Rectal smooth muscle tissue (tissue), 1 donor: ENCODE data around the gene PAK5.

Source experiments
- H3K27ac ChIP-seq: one replicate; pipeline ENCODE4 v1.7.0; 2013; ENCODE audit warnings: low read depth, low read length, inconsistent platforms
- H3K27me3 ChIP-seq: one replicate; pipeline ENCODE4 v1.7.0; 2013; ENCODE audit warnings: low read length; ENCODE audit not compliant: control insufficient read depth, insufficient read depth
- H3K36me3 ChIP-seq: one replicate; pipeline ENCODE4 v1.7.0; 2013; ENCODE audit warnings: low read length; ENCODE audit not compliant: control insufficient read depth, insufficient read depth
- H3K4me1 ChIP-seq: one replicate; pipeline ENCODE4 v1.7.0; 2013; ENCODE audit warnings: low read length; ENCODE audit not compliant: control insufficient read depth, insufficient read depth
- H3K4me3 ChIP-seq: one replicate; pipeline ENCODE4 v1.7.0; 2013; ENCODE audit warnings: low read length
- H3K9ac ChIP-seq: one replicate; pipeline ENCODE4 v1.7.0; 2013; ENCODE audit warnings: low read length

Gene PAK5

DNA sequence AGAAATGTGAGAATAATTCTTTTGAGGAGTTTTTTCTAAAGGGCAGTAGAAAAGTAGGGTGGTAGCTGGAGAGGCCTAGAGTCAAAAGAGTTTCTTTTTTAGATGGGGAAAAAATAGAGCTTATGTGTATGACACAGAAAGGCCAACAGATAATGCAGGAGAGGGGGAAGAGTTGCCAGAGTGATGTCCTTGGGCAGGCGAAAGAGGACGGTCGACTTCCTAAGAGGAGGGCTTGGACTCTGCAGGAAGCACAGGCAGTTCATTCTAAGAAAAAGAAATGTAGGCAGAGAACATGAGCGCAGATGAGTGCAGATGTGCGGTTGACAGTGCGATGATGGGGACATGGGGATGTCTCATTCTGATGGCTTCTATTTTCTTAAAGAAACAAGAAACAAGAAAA is 68.9 kb downstream of the PAK5 start:
- Histone ChIP-seq H3K27ac (no peak overlapping the region), H3K36me3 (no peaks in the 10 kb centered on the region)

DNA sequence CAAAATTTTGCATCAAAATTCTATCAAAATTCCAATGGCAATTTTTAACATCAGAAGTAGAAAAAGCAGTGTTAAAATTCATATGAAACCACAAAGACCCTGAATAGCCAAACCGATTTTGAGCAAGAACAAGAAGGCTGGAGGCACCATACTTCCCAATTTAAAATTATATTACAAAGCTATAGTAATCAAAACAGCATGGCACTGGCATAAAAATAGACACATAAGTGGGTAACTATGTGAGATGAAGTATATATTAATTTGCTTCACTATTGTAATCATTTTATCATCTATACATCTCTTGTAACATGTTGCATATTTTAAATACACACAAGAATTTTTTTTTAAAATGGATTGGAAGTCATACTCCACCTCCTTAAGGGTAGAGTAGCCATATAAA is 77.4 kb downstream of the PAK5 start:
- Histone ChIP-seq H3K9ac (no peak overlapping the region), H3K36me3 (no peaks in the 10 kb centered on the region), H3K27me3 (no peaks in the 10 kb centered on the region), H3K27ac (no peak overlapping the region), H3K4me1 (no peaks in the 10 kb centered on the region), H3K4me3 (no peak overlapping the region)

More for the DNA sequence above, 68.9 kb downstream of the PAK5 start:
- Histone ChIP-seq H3K4me1 (no peaks in the 10 kb centered on the region), H3K9ac (no peak overlapping the region), H3K4me3 (no peak overlapping the region), H3K27me3 (no peaks in the 10 kb centered on the region)

DNA sequence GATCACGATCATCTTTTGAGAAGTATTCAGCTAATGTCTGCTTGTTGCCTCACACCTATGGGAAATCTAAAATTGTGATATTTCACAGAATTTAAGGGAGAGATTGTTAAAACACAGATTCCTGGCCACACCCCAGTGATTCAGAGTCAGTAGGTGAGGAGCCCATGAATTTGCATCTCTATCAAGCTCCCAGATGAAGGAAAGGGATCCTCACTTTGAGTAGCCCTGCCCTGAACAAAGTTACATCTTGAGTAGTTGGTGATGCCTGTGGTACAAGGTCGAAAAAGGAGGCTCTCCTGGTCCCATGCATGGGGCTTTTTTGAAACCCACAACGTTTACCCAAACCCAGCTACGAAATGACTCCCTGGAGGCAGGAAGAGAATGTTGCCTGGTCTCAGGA is 79.5 kb downstream of the PAK5 start:
- Histone ChIP-seq H3K27me3 (no peaks in the 10 kb centered on the region), H3K4me1 (no peaks in the 10 kb centered on the region), H3K36me3 (no peaks in the 10 kb centered on the region), H3K4me3 (no peak overlapping the region), H3K9ac (no peak overlapping the region), H3K27ac (no peak overlapping the region)

DNA sequence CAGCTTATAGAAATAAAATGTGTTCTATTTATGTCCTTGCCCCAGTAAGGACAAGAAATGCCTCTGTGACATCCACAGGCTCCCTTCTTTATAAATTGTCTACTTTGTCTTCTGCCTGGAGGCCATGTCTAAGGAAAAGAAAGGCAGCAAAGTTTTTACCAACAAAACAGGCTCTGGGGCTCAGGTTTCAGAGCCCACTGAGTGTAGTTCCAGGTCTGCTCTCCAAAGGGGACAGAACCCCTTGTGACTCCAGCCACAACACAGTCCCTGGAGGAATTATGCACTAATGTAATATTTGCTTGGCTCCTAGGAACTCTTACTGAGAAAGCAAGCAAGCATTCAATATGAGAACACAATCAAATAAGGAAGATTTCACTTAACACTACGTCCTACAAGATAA is 80.1 kb downstream of the PAK5 start:
- Histone ChIP-seq H3K36me3 (no peaks in the 10 kb centered on the region), H3K27me3 (no peaks in the 10 kb centered on the region)

DNA sequence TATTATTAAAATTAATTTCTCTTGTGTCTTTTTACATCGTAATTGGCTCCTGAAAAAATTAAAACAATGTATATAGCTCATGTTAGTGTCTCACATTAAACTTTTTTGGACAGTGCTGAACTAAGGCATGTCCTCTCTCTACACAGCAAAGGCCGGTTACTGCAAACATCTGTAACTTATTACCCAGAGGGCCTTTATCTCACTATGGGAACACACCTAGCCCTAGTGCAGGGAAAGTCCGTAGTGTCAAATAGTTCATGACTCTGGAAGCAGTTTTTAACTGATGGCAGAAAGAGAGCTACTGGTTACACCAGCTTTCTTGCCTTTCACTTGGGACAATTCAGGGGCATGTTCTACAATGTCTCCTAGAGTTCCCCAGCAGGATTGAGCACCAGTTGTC is 82.2 kb downstream of the PAK5 start:
- Histone ChIP-seq H3K27me3 (no peaks in the 10 kb centered on the region), H3K9ac (no peak overlapping the region), H3K4me3 (no peak overlapping the region), H3K36me3 (no peaks in the 10 kb centered on the region), H3K4me1 (no peaks in the 10 kb centered on the region), H3K27ac (no peak overlapping the region)

More for the DNA sequence above, 80.1 kb downstream of the PAK5 start:
- Histone ChIP-seq H3K27ac (no peak overlapping the region), H3K4me3 (no peak overlapping the region), H3K4me1 (no peaks in the 10 kb centered on the region), H3K9ac (no peak overlapping the region)

DNA sequence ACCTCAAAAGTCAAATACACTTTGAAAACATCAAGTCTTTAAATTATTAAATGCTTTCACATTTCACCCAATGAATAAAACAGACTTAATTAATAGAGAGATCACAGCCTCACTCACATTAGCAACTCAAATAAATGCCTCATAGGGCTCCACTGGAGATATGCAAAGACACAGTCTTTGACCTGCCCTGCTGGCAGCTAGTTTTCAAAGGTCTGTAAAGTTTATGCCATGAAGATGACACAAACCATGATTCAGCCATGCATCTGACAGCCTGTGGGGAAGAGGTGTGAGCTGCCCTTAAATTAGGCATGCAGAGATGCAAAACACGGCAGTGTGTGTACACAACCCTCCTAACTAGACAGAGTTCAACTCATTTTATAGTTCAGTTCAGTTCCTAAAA is 83.6 kb downstream of the PAK5 start:
- H3K9ac ChIP-seq = no peak overlapping the region
- no peak overlapping the region for H3K4me3 ChIP-seq
- H3K27ac ChIP-seq = no peak overlapping the region
- H3K27me3 ChIP-seq = no peaks in the 10 kb centered on the region
- no peaks in the 10 kb centered on the region for H3K36me3 ChIP-seq
- no peaks in the 10 kb centered on the region for H3K4me1 ChIP-seq

DNA sequence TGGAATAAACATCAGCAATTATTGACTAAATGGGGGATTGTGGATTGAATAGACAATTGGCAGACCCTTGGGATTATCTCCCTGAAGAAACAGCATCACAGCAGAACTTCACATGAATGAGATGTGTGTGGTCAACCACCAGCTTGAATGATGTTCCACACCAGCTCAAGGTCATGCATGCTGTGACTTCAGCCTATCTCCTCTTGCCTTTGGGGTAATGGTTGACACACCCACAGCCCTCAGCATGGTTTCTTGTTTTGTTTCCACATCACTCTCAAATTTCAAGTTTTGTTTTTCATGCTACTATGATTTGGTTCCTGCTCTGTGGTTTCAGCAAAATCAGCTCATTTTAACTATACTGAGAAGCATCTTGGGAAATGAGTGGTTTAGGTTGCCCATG is 94.3 kb downstream of the PAK5 start:
- H3K4me3 ChIP-seq = no peak overlapping the region
- no peaks in the 10 kb centered on the region for H3K4me1 ChIP-seq
- H3K27me3 ChIP-seq = no peaks in the 10 kb centered on the region
- no peaks in the 10 kb centered on the region for H3K36me3 ChIP-seq
- no peak overlapping the region for H3K9ac ChIP-seq
- H3K27ac ChIP-seq = no peak overlapping the region

DNA sequence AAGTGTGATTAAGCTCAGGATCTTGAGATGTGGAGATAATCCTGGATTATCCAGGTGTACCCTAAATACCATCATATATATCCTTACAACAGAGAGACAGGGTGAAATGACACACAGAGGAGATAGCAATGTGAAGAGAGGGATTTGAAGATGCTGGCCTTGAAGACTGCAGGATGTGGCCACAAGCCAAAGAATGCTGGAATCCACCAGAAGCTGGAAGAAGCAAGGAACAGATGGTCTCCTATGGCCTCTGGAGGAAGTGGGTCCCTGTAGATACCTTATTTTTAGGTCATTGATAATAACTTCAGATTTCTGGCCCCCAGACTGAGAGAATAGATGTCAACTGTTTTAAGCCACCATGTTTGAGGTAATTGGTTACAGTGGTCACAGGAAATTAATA is 95.0 kb downstream of the PAK5 start:
- Histone ChIP-seq H3K27ac (no peak overlapping the region), H3K4me1 (no peaks in the 10 kb centered on the region), H3K36me3 (no peaks in the 10 kb centered on the region), H3K27me3 (no peaks in the 10 kb centered on the region), H3K9ac (no peak overlapping the region), H3K4me3 (no peak overlapping the region)

DNA sequence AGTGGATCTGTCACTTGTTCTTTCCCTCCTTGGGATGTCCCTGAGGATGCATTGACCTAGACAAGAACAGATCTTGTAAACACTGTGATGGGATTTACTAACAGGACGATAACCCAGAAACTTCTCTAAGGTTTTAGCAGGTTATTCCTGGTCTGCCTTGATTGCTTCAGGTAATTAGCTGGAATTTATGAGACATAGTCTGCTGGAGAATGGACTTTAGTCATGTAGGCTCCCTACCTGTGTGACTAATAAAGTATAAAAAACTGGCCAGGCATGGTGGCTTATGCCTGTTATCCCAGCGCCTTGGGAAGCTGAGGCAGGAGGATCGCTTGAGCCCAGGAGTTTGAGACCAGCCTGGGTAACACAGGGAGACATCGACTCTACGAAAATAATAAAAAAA is 96.1 kb downstream of the PAK5 start:
- no peak overlapping the region for H3K27ac ChIP-seq
- no peaks in the 10 kb centered on the region for H3K36me3 ChIP-seq
- H3K4me1 ChIP-seq = no peaks in the 10 kb centered on the region
- H3K4me3 ChIP-seq = no peak overlapping the region
- no peaks in the 10 kb centered on the region for H3K27me3 ChIP-seq
- no peak overlapping the region for H3K9ac ChIP-seq

DNA sequence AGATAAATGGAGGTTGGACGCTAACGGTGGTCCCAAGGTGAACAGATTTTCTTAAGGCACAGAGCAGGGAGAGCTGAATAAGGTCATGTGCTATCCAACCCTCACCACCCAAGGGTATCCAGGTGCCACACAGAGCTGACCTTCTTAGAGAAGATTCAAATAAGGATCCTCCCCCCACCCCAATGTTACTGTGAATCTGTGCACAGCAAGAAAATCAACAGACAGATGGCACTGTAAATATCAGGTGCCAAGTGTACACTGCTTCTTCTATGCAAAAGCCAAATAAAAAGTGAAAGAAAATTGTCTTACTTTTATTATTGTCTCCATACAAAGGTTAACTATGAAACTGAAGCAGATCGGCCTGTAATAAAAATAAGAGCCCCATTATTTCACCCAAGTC is 96.9 kb downstream of the PAK5 start:
- no peaks in the 10 kb centered on the region for H3K27me3 ChIP-seq
- H3K9ac ChIP-seq = no peak overlapping the region
- no peak overlapping the region for H3K4me3 ChIP-seq
- no peaks in the 10 kb centered on the region for H3K36me3 ChIP-seq
- H3K4me1 ChIP-seq = no peaks in the 10 kb centered on the region
- H3K27ac ChIP-seq = no peak overlapping the region

DNA sequence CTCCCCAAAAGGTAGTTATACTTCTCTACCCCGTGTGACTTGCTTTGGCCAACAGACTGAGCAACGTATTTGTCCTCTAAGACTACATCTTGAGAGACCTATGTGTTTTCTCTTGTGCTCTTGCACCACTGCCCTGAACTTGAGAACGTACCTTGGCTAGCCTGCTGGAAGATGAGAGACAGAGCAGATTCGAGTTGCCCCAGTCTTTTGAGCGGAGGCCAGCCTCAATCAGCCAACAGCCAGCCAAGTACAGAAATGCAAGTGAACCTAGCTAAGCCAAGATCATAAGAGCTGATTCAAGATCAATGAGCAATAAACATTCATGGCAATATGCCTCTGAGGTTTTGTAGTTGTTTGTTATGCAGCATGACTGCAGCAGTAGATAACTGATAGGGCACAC is 98.4 kb downstream of the PAK5 start:
- no peak overlapping the region for H3K27ac ChIP-seq
- no peaks in the 10 kb centered on the region for H3K36me3 ChIP-seq
- no peaks in the 10 kb centered on the region for H3K4me1 ChIP-seq
- H3K4me3 ChIP-seq = no peak overlapping the region
- H3K27me3 ChIP-seq = no peaks in the 10 kb centered on the region
- no peak overlapping the region for H3K9ac ChIP-seq

DNA sequence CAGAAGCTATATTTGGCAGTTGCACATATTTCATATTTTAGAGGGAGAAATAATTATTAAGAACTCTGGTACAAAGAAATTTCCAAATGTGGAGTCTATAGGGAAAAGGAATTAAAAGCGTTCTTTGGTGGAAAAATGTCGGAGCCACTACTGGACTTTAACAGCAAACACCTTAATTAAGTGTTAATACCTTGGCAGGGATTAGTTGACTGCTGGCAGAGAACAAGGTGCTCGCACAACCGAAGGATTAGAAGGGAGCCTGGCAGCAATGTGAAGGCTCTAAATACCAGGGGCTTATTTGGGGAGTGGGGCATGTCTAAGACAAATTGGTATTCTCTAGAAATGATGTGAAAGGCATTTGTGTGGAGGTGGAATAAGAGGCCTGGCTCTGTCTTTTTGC is 98.9 kb downstream of the PAK5 start:
- Histone ChIP-seq H3K36me3 (no peaks in the 10 kb centered on the region), H3K4me3 (no peak overlapping the region), H3K27ac (no peak overlapping the region), H3K4me1 (no peaks in the 10 kb centered on the region), H3K9ac (no peak overlapping the region), H3K27me3 (no peaks in the 10 kb centered on the region)

DNA sequence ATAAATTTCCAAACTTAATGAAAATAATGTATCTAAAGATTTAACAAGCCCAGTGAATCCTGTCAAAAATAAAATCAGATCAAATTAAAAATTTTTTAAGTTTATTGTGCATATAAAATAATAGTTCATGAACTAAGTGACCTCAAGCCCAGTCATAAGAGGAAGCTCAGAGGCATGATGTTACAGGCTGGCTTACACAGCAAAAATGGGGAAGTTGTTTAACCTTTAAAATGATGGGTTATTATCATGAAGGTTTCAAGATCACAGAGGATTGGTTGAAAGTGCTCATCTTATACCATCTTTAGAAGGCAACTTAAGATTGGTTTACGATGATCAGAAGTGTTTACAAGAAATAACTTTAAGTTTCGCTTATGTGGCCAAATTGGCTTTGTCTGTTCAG is 102.5 kb downstream of the PAK5 start:
- Histone ChIP-seq H3K9ac (no peak overlapping the region), H3K4me1 (no peaks in the 10 kb centered on the region), H3K27ac (no peak overlapping the region), H3K36me3 (no peaks in the 10 kb centered on the region), H3K4me3 (no peak overlapping the region), H3K27me3 (no peaks in the 10 kb centered on the region)
